GM18951 (cell line): ENCODE data around the gene FEZF2.

Experiments
- POLR2A ChIP-seq: IDR thresholded peaks from 4 replicates; pipeline ENCODE4 v1.6.1; 2011; ENCODE audit warnings: mild to moderate bottlenecking; ENCODE audit not compliant: insufficient read length, insufficient read depth; ENCODE audit errors: extremely low read depth
- in situ Hi-C: fragments of 300-500 bp; cut with MboI; formaldehyde crosslinking; loops from one replicate; pipeline ENCODE4 v1.12.0; 2022; ENCODE audit warnings: low sequenced_read_pairs, mixed read lengths, inconsistent platforms; ENCODE audit not compliant: unreplicated experiment

Gene FEZF2

DNA sequence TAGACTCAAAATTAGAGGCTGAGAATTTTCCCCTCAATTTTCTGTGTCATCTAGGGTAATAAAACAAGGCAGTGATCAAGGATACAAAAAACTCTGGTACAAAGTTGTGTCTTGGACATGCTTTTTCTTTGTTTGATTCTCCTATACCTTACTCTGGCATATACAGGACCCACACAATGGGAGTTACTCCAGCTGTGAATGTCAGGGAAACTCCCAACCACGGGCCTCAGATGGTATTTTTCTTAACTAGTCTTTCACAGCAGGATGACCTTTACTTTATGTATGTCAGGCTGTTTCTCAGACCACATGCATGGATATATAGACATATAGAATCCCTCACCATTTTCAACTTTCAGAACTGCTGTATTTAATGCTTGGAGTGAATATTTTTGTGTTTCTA is 41.3 kb downstream of the FEZF2 start:
- in situ Hi-C loops = loop anchor here (25.0 kb wide), 1 partner anchor 230 kb away; no protein-coding TSS in a partner anchor
- TF ChIP-seq POLR2A = no peak

- no peak for TF ChIP-seq POLR2A
- in situ Hi-C loops = loop anchor here (25.0 kb wide), 1 partner anchor 232 kb away; no protein-coding TSS in a partner anchor
Observed at GRCh38 chr3:62329971-62330370, 43.4 kb downstream of the FEZF2 start.

GRCh38 chr3:62325896-62326295 is 47.5 kb downstream of the FEZF2 start:
- in situ Hi-C loops = loop anchor here (25.0 kb wide), 1 partner anchor 236 kb away; no protein-coding TSS in a partner anchor
- TF ChIP-seq POLR2A = no peak

DNA sequence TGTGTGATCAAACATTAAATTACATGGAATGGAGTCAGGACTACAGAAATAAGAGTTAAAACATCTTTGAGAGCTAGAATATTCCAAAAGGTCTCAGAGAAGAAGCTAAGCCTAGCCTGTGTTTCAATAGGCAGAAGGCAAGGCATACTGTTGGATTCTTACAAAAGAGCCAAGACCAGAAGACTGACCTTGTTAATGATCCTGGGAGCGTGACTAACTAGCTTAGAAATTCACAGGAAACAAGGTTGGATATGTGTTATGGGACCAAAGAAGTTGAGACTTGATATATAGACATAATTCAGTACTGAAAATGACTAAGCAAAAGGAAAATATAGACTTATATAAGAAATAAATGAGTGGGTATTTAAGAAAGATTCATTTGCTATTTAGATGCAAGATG is 50.1 kb downstream of the FEZF2 start:
- no peak for TF ChIP-seq POLR2A
- in situ Hi-C loops = no loop called here
